HG03025 (cell line): ENCODE results near the gene RNF220.

ENCODE experiments used
- ATAC-seq: cut with Tn5 transposase; IDR thresholded peaks from one replicate; pipeline ENCODE4 v1.9.1; 2021; ENCODE audit warnings: mild to moderate bottlenecking, moderate library complexity; ENCODE audit not compliant: unreplicated experiment, low FRiP score

RNF220 gene

DNA sequence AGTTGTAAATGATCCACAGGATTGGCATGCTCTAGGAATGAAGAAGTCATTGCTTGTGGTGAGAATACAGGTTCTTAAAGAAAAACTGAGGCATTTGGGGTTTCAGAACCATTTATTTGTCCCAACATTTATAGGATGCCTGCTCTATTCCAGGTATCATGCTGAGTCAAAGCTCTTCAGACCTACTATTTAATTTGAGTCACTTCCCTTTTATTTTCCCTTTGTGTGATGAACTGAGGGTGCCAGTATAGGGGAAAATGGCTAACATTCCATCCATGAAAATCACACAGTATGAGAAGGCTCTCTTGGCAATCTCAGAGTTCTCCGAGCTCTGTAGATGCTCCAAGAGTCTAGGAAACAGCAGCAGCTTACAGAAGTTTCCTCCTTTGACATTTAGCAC lies 110.4 kb downstream of the RNF220 start:
- ATAC-seq = no peak

DNA sequence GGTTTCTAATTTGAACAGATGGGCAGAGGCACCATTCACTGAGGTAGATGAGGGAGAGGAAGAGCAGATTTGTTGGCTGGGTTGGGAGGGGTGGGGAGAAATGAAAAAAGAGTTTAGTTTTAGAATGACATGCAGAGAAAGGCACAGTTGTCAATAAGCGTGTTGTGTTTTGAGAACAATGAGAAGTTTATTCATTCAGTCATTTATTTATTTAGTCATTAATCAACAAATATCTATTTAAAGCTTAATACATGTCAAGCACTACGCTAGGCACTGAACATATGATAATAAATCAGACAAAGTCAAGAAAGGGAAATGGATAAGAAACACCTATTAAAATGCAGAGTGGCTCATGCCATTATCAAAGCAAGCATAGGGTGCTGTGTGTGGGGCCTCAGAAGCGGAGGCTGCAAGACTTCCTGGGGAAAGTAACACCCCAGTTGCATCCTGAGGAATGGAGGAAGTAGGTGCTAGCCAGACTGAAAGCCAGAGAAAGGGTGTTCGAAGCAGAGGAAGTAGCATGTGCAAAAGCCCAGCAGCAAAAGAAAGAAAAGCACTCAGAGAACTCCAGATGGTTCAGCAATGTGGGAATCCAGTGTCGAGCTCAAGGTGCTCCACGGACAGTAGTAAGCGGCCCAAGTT lies 114.1 kb downstream of the RNF220 start:
- no peak for ATAC-seq

DNA sequence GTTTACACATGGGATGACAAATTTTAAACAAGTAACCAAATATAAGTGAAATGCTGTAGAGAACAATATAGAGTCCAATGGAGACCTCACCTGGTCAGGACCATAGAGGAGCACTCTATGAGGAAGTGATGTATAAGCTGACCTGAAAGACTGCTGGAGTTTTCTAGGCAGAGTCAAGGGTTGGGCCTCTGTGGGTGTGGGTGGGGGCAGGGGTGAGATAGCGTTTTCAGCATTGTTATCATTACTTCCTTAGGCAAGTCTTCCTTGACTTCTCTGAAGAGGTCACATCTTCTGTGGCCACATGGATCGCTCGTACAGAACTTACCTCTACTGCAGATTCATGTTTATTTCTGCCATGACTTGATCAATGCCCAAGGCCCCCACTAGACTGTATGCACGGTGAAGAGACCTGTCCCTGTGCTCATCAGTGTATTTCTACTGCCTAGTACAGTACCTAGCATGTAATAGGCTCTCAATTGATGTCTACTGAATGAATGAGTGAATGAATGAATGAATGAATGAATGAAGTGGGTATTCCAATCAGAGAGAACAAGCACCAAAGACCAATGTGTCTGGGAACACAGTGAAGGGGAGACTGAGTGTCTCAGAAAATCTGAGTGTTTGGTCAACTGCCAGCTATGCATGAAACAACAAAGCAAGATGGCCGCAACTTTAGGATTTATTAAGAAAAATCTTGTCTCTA lies 116.5 kb downstream of the RNF220 start:
- no peak for ATAC-seq

DNA sequence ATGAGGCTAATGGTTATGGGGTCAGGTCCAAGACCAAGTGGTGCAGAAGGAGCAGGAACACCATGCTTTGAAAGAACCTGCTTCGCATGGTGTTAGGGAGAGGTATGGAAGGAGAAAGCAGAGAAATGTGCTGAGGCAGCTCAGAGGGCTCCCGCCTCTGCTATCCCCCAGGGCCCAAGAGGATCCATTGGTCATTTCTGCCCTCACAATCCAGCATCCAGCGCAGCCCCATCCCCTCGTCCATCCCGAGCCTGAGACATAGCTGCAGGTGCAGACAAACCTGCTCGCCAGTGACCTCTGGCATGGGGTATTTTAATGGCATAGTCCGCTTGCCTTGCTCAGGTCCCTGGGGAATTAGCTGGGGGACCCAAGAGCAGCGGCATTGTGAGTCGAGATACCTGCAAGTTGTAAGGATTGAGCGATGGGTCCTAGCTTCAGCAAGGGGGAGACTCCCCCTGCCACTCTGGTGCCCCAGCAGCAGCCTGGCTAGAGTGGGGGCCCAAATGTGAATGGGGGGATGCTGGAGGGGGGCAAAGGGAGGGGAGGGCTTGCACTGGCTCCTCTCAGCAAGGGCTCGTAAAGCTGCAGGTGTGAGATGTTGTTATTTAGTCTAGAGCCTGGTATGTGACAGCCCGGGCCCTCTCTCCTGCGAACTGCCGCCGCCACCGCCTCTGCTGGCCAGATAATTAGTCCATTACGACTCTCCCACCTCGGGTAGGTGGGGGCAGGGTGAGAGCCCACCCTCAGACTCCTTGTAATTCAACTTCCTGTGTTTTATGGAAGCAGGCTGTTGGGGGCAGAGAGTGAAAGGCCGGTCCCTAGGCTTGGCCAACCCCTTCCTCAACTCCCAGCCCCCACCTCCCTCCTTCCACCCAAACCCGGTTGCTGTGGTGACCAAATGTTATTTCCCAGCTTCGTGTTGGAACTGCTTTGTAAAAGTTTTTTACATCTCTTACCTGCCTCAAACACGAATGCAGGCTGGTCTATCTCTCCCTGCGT lies 118.8 kb downstream of the RNF220 start:
- ATAC-seq = no peak

DNA sequence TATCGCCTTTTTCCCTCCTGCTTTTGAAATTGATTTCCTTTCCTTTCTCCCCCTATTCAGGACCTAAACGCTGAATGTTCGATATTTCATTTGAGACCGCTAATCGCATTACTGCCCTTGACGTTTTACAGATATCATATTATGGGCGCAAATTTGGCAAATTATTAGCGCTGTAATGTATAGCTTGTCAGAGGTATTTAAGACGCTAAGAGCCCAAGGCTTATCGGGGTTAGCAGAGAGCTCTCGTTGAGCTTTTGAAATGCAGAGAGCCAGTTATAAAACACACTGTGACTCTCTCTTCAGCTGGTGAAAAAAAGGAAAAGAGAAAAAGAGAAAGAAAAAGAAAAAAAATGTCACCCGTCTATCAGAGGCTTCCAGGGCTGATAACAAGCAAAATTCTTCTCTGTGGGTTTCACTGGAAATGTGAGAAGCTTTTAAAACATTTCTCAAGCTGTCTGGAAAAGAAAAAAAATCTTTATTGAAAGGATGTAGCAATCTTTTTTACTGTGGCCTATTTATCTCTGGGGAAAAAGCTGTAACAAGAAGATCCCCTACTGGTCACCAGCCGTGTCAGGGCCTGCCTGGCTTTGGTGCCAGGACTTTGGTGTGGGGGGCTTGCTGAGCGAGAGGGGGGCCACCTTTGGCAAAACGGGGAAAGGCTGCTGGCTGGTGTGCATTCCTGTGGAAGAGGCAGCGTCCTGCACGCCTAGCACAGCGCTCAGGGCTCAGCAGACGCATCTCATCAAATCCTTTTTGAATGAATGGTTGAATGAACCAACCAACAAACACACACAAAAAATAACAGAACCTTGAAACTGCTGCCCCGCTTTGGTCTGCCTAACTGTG lies 119.8 kb downstream of the RNF220 start:
- ATAC-seq = no peak

DNA sequence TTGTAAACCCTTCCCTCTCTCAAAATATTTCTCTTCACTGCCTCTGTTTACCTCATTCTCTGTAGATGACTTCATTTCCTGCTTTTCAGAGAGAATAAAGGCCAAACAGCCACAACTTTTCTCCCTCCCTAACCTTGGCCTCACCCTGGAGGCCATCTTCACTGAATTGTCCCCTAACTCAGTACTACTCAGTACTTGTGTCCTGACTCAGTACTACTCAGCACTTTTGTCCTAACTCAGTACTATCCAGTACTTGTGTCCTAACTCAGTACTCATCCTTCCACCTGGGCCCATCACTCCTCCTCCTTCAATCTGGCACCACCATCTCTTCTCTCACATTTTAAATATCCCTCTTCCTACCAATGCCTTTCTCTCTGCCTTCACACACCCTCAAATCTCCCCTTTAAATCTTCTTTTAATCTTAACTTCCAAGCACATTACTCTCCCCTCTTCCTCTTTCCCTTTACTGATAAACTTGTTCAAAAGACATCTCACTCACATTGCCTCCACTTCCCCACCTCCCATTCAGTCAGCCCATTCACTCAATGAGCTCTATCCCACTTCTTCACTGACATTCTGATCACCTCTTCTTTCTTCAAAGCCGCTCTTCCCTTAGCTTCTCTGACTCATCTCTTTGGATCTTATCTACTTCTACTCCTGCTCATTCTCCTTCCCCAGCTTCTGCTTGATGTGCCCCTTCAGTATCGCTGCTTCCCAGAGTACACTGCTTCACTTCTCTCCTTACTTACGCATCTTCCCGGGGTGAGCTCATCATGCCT lies 121.4 kb downstream of the RNF220 start:
- ATAC-seq = no peak

DNA sequence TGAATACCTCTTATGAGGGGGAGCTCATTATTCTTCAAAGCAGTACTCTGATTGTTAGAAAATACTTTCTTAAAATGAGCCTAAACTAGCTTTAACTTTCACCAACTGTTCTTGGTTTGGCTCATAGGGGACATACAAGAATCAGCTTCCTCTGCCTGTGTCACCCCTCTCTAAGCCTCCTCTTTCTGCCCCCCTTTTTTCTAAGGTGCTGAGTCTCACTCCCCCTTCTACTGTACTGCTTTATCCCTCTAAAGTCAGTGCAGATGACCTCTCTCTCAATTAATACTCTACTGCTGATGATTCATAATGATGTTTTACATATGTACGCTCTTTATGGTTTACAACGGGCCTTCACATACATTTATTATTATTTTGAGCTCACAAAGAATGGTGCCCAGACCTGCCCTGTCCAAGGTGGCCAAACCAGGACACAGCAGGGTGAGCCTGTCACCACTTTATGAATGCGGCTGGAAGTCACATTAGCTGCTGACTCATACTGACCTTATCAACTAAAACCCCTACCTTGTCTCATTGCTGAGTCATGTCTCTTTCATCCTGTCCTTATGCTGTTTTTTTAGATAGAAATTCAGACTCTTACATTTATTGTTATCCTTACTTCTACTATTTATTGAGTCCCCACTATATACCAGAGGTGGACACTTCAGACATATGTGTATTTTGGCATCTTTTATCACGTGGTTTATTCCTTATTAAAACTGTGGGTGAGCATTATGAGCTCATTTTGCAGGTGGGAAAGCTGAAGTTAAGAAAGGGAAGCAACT lies 126.9 kb downstream of the RNF220 start:
- ATAC-seq = no peak

DNA sequence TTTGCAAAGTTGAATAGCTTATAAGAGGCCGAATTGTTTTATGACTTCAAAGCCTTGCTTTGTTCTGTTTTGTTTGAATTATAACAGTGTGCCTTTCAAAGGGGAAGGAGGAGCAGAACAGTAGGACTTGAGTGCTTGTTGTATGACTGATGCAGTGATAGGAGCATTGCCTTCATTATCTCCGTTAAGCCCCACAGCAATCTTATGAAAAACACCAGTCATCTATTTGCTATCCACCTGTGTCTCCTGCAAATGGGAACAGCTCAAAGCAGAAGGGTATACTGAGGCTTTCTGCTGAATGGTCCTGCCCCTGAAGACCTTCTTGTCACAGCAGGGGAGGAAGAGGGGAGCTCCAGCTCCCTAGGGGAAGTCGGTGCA lies 127.5 kb downstream of the RNF220 start:
- ATAC-seq = no peak

DNA sequence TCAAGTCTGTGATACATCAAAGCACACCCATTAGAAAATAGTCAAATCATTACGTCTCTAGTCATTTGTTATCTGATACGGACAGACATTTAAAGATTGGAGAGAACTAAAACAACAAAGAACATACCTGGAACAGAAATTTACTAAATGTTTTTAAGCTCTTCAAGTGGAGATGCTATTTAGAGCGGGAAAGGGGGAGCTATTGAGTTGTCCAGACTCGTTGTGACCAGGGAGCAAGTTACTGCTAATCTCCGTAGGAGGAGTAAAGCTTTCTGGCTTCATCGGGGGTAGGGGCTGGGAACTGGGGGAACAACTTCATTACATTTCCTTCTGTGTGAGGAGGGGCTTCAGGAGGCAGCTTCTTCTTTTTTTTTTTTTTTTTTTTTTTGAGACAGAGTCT lies 129.7 kb downstream of the RNF220 start:
- ATAC-seq = no peak

DNA sequence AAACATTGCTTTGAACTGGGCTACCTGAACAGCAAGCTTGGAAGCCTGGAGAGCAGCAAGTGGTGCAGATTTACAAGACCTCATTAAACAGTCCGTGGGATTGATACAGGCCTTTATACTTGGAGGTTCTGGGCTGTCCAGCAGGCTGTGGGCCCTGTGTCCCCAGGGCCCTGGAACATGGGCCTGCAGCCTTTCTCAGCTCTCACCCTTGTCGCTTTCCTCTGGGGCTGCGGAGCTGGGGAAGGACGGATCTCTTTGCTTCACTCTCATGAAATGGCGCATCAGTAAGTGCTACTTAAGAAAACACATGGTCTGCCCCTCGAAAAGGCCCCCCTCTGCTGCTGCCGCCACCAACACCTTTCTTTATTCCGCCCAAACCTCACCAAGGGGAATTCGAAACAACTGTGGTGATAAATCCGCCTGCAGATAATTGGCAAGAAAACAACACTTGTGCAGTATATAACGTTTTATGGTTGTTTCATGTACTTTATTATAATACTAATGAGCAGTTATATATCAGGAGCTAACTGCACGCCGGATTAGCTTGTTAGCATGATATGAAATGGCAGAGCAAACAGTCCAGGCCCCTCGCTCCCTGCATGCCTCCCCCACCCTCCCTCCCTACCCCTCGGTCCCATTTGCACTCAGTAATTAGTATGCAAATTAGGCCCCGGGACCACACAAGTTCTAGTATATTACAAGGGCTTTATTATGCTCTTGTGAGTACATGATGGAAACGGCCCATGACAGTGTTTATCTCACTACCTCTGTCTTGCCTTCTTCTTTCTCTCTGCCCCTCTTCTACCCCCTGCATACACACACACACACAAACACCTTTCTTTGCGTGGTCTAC lies 131.5 kb downstream of the RNF220 start:
- ATAC-seq = no peak

DNA sequence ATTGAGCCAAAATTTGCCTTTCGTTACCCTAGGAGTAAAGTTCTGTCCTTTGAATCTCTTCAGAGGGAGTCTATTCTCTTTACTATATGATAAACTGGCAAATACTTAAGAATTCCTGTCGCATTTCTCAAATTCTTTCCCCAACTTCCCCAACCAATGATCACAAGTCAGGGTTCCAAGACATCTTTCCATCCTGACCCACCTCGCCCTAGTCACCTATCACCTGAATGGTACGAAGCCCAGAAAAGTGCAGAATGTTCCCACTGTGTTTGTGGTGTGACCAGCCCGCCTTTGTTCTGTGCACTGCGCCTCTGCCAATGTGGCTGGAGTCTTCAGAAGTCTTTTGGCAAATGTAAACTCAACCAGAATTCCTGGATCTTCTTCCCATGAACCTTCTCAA lies 132.5 kb downstream of the RNF220 start:
- ATAC-seq = no peak

DNA sequence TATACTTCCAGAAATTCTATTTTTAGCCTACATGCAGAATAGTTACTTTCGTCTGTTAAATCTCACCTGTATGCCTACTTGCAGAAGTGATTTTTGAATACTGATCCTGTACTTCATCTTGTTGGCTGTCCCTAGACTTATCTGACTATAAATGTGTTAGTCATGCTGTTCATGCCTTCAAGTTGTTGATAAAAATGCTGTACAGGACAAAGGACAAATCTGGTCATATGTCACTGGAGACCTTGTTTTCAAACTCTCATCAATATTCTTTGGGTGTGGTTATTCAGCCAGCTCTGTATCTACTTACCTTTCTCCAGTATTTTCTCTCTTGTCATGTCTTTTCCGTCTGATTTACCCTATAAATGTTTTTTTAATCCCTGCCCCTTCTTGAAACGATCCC lies 132.9 kb downstream of the RNF220 start:
- no peak for ATAC-seq

DNA sequence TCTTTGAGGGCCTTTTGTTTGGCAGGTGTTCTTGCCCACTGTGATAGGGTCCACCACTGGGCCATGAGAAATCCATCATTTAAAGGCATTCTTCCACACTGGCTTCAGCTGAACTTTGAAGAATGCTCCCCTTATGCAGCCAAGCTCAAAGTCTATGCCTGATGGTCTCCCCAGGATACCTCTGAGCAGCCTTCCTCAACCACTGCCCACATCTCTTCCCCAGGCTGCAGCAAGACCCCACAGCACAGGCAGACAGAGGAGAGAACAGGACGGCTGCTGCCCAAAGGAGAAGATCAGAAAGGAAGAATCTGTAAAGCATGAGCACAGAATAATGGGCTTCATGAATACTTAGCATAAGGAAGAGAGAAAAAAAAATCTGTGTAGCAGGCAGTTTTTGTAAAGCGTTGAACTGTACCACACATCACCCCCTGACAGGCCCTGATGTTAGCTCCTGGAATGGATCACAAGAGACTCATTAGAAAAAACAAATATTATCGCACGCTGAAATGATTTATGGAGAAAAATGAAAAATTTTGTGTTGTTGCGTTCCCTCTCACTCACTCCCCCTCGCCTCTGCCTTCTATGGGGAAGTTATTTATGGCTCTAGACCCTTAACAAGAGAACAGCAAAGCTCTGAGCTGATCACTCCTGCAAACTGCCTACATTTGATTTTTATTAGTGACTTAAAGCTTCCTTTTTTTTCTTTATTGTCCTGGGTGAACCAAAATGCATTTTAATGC lies 135.1 kb downstream of the RNF220 start:
- no peak for ATAC-seq

DNA sequence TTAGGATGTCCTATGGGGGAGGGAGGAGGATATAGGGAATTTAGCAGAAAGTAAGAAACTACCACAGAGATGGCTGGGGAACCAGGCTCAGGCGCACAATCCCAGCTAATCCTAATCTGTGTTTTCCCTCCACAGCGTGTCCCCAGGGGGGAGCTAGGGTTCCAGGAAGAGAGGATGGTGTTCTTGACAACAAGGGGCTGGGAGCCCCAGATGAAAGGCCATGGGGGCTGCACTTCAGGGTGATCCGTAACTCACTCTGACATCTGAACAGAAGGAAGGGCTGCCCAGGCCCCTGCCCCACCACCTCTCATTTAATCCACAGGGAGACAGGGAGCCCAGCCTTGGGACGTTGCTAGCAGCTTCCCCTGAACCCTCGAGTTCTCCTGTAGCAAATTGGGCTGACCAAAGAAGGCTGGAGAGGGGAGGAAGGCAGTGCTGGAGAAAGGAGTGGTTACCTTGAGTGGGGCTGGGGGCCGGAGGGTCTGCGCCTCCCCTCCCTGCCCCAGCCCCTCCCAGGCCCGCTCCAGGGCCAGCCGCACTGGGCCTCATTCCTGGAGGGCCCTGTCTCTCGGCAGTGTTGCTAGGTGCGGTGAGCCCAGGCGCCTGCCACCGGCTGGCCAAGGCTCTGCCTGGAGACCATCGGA lies 137.5 kb downstream of the RNF220 start:
- no peak for ATAC-seq

DNA sequence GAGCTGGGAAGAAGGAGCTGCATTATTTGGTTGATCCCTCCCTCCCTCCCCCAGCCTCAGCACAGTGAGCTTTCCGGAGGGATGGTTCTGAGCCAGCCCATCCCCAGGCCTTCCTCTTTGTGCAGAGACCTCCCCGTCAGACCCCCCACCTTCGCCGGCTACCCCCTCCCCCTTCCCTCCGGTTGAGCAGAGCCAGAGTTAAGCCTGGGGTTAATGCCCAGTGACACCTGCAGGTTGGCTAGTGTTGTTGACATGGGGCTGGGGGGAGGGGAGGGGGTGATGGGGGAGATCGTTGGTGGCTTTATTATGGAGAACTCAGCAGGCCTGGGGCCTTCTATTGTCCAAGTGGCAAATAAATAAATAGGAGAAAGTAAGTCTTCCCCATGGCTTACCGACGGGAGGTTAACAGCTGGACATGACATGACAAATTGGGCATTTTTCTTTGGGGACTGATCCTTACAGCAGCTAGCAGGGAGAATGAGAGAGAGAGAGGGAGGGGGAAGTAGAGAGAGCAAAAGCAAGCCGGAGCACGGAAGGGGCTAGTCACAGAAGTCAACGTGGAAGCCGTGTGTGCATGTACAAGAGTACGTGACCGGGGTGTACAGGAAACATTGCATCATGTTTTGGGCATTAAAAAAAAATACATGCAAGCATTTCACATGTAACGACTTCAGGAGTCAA lies 138.1 kb downstream of the RNF220 start:
- no peak for ATAC-seq

DNA sequence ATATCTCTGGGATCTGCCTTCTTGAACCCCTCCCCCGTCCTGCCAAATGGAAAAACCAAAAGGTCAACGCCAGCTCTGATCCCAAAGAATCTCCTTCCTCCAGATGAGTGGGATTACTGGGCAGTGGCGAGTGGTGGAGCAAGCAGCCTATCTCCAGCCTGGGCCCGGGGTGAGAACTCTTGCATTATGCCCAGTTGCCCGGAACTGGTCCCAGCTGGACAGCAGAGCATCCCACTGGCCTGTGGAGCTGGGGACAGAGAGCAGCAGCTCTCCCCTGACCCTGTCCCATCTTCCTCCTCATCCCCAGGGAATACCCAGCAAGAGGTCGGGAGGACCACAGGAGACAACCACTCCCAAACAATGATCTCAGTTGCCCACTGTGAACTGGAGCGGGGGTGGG lies 138.7 kb downstream of the RNF220 start:
- ATAC-seq = no peak
